Stimulated activated CD8-positive, alpha-beta memory T cell treated with anti-CD3 and anti-CD28 coated beads, Interleukin-15, amount 100 ng/mL, for 24 hours (primary cell): ENCODE measurements around the gene JAKMIP1.
"Not testable (repeated sequence)": the region's sequence is repeated elsewhere in the genome, so short reads cannot be mapped to it uniquely, and the experiment has no call there.

Source experiments
- DNase-seq: peaks from one replicate; pipeline ENCODE4 v3.0.0-alpha.2; 2020; ENCODE audit warnings: low read depth

The JAKMIP1 gene

GRCh38 chr4:6229095-6229494, 28.7 kb upstream of the JAKMIP1 start:
- DNase-seq = no peak

GRCh38 chr4:6228158-6229067, 28.1 kb upstream of the JAKMIP1 start:
- DNase-seq = no peak

GRCh38 chr4:6227412-6228157, 27.2 kb upstream of the JAKMIP1 start:
- no peak for DNase-seq

- no peak for DNase-seq
Observed at GRCh38 chr4:6226506-6226905, 26.2 kb upstream of the JAKMIP1 start.

- no peak for DNase-seq
Observed at GRCh38 chr4:6225469-6225868, 25.1 kb upstream of the JAKMIP1 start.

GRCh38 chr4:6224735-6225134, 24.4 kb upstream of the JAKMIP1 start:
- no peak for DNase-seq

GRCh38 chr4:6222761-6223292, 22.5 kb upstream of the JAKMIP1 start:
- DNase-seq = no peak

GRCh38 chr4:6221851-6222760, 21.8 kb upstream of the JAKMIP1 start:
- DNase-seq = no peak

- no peak for DNase-seq
Observed at GRCh38 chr4:6221301-6221850, 21.0 kb upstream of the JAKMIP1 start.

- no peak for DNase-seq
Observed at GRCh38 chr4:6217716-6218381, 17.5 kb upstream of the JAKMIP1 start.

- DNase-seq = no peak
Observed at GRCh38 chr4:6216588-6216987, 16.2 kb upstream of the JAKMIP1 start.

- no peak for DNase-seq
Observed at GRCh38 chr4:6209921-6210320, 9.6 kb upstream of the JAKMIP1 start.

- DNase-seq = not testable (repeated sequence)
Observed at GRCh38 chr4:6209291-6209690, 8.9 kb upstream of the JAKMIP1 start.

- DNase-seq = no peak
Observed at GRCh38 chr4:6208416-6208815, 8.1 kb upstream of the JAKMIP1 start.

- DNase-seq = no peak
Observed at GRCh38 chr4:6207602-6208001, 7.3 kb upstream of the JAKMIP1 start.

GRCh38 chr4:6206771-6207290, 6.5 kb upstream of the JAKMIP1 start:
- DNase-seq = no peak

- no peak for DNase-seq
Observed at GRCh38 chr4:6205973-6206372, 5.6 kb upstream of the JAKMIP1 start.

- DNase-seq = no peak
Observed at GRCh38 chr4:6205567-6205931, 5.2 kb upstream of the JAKMIP1 start.

GRCh38 chr4:6204871-6205566, 4.7 kb upstream of the JAKMIP1 start:
- DNase-seq = no peak

- no peak for DNase-seq
Observed at GRCh38 chr4:6204098-6204497, 3.7 kb upstream of the JAKMIP1 start.
